HG03103 (cell line): Measurements from ENCODE around the gene SUSD4.

Experiments
- ATAC-seq: cut with Tn5 transposase; IDR thresholded peaks from one replicate; pipeline ENCODE4 v1.9.1; 2021; ENCODE audit warnings: low read depth; ENCODE audit not compliant: unreplicated experiment

The SUSD4 gene

DNA sequence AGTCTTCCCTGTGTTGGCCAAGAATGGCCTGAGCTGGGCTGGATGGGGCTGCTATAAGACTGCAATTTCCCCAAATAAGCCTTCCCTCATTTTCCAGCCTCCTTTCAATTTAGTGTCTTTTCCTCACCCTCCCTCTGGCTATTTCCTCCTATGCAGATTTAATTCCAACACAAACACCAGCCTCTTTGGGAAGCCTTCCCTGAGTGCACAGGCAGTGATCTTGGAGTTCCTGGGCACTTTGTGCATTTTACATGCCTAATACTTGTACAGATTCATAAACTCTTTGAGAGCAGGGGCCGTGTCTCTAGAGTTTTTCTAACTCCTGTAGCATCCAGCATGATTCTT lies 129.8 kb downstream of the SUSD4 start:
- ATAC-seq = no peak

DNA sequence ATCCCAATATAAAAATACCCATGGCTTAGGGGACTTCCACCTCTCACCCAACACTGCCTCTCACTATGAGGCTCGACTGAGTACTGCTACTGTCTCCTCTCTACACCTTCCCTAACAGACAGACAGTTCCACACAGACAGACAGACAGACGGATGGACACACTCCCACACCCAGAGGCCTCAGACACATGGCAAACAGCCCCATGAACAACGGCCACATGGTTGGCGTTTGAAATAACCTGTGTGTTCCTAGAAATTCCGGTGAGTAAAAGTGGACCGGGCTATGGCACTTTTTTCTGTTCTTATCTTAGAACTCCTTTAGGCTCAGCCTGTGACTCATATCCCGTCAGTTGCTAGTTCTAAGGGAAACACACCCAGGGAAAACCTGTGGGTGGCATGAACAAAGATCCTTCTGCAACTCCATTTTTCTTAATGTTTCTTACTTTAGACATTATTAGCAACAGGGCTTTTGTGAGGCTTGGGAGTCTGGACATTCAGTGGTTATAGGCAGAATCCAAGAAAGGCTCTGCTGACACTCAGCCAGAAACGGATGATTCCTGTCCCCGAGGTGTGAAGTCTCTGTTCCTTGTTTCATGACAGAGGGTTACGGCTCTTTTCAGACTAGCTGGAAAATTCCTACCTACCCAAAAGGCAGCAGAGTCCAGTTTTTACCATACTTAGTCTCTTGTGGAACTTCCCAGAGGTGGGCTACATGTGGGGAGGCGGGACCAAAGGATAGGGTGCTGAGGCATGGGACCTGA lies 130.4 kb downstream of the SUSD4 start:
- ATAC-seq = no peak

DNA sequence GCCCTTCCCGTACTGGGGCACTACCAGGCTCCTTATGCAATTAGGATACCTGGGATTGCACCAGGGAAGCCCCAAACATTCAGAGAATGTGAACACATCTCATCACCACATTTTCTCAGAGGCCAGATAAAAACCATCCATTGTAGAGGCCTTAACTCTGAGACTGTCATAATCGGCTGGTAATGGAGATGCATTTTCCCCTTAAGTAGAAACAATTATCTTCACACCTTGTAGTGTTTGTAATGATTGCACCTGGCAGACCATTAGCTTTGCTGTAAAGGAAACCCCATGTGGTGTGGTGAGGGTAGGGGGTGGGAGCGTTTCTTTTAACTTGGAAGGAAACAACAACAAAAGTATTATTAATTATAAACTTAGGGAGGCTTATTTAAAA lies 131.0 kb downstream of the SUSD4 start:
- ATAC-seq = no peak

DNA sequence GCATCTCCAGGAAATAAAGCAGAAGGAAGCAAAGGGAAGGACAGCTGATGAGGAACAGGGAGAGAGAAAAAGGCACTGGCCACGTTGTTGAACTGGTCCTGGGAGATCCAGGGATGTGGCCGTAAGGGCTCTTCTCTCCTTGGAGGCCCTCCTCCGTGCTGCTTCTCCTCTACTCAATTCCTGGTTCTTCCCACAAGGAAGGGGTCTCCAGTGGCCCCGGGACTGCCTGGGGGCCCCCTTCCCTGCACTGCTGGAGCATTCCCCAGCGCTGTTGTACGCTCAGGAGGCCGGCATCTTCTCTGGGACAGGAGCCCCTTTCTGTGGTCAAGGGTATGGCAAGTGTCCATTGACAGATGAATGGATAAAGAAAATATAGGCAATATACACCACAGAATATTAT lies 132.4 kb downstream of the SUSD4 start:
- ATAC-seq = no peak

DNA sequence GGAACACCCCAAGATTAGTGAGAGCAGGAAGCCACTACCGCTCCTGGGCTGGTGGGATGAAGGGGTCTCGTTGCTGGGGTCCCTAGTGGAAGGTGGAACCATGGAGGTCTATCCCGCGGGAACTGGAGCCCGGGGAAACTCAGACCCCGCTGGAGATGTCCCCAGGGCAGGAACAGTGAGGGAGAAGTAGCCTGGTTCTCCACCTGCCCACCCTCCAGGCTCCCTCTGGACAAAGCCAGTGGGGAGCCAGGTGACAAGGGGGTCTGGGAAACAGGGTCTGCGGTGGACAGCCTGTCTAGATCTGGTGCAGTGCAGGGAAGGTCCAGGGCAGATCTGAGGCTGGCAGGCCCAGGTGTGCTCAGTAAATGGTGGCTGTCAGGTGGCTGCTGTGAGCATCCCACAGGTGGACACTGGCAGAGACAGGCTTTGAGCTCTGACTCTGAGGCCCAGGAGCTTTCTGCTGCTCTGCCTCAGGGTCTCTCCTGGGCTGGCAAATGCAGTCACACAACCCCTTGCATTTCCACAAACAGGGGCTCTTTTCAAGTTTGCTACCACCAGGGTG lies 132.9 kb downstream of the SUSD4 start:
- ATAC-seq = no peak

GRCh38 chr1:223230161-223230881 lies 133.7 kb downstream of the SUSD4 start:
- ATAC-seq = no peak

GRCh38 chr1:223229756-223230155 lies 134.2 kb downstream of the SUSD4 start:
- no peak for ATAC-seq

DNA sequence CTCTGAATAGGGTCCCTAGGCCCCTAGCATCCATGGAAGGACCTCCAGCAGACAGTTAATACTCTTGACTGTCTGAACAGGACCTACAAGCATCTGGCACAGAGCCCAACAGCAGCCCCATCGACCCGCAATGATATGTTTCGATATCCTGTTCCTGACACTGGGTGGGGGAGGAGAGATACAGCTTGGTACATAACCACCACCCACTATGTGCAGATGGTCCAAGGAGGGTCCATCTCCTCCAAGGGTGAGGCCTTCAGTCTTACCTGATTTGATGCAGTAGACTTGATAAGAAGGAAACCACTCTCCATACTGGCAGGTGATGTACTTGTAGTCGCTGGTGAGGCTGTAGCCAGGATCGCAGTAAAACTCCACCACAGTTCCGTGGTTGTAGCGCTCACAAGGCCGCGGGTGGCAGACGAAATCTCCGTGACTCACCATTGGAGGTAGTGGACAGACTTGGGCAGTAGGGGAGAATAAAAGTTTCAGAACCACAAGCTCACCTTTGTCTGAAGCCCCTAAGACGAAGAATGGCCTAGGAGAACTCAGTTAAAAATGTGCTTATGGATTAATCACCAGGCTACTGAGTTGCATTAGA lies 134.9 kb downstream of the SUSD4 start:
- no peak for ATAC-seq

- no peak for ATAC-seq
These were observed 135.8 kb downstream of the SUSD4 start for GRCh38 chr1:223228201-223228600.

GRCh38 chr1:223227486-223228196 lies 136.3 kb downstream of the SUSD4 start:
- ATAC-seq = no peak

- ATAC-seq = no peak
These were observed 136.9 kb downstream of the SUSD4 start for GRCh38 chr1:223227031-223227430.

DNA sequence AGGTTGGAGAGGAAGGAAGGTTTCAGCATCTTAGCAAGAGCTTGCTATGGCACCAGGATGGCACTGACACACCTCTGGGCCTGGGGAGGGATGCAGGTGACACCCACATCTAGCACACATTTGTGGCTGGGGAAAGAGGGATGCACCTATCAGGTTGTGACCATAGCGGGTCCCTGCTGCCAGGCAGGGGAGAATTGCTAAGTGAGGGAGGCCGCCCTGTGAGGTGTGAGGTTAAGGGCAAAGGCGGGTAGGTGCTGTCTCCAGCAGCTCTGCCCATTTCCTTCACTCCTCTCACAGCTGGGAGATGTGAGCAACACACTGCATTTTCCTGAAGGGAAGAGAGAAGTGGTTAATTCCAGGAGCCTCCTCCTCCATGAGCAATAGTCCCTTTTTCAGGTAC lies 137.7 kb downstream of the SUSD4 start:
- no peak for ATAC-seq

GRCh38 chr1:223225481-223225880 lies 138.5 kb downstream of the SUSD4 start:
- ATAC-seq = no peak

DNA sequence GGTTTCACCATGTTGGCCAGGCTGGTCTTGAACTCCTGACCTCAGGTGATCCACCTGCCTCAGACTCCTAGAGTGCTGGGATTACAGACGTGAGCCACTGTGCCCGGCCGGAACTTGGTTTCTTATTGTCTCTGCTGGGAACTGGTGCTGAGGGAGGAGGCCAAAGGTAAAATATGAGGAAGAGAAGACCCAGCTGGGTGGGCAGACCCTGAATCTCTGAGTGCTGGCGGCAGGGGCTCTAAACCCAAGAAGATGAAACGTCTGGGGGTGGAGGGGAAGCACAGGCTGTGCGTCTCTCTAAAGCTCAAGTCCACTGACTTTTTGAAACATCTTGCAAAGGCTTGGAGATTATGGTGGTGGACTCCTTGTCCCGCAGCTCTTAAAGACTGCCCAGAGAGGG lies 138.9 kb downstream of the SUSD4 start:
- no peak for ATAC-seq

DNA sequence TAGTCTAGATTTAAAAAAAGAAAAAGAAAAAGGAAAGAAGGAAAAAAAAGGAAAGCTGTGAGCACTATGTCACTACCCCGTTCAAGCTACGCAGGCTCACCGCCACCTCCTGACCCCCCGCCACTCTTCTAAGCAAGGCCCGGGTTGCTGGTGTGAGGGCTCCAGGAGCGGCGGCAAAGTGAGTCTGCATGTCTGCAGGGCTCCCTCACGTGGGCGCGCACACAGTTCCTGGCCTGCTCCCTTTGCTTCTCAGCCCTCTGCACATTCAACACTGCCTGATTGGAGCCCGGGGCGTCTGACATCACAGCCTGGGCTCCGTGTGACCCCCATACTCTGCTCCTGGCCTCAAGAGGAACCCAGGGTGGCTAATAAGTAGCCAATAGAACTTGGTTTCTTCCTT lies 139.5 kb downstream of the SUSD4 start:
- ATAC-seq = no peak

GRCh38 chr1:223223091-223223995 lies 140.6 kb downstream of the SUSD4 start:
- ATAC-seq = no peak

DNA sequence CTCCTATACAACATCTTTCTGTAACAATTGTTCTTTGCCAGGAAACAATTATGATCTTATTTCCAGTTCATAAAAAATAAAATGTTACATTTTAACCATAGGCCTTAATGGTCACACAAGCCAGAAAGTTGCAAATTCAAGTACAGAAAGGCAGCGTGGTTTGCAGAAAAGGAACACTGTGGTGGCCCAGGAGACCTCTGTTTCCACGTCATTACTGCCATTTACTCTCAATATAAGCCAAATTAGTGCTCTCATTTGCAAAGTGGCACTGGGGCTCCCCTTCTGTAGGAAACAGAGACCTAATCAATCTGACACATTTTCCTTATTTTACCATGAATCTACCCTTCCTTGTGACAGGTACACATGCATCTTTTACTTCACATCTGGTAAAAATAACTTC lies 141.6 kb downstream of the SUSD4 start:
- no peak for ATAC-seq

- no peak for ATAC-seq
These were observed 142.3 kb downstream of the SUSD4 start for GRCh38 chr1:223221686-223222085.

DNA sequence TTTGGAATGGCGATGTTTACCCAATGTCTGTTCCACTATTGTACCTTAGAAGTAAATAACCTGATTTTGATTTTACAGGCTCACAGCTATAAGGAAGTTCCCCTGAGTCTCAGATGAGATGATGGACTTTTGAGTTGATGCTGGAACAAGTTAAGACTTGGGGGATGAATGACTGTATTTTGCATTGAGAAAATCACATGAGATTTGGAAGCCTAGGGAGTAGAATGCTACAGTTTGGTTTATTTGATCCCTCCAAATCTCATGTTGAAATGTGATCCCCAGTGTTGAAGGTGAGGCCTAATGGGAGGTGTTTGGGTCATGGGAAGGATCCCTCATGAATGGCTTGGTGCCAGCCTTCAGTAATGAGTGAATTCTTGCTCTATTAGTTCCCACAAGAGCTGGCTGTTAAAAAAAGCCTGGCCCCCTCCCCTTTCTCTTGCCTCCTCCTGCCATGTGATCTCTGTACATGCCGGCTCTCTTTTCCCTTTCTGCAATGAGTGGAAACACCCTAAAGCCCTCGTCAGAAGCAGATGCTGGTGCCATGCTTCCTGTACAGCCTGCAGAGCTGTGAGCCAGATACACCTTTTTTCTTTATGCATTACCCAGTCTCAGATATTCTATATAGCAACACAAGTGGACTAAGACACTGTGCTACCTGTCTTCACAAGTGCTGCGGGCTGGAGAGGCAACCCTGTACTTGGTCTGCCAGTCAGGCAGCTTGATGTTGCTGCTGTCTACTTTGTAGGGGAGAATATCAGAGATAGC lies 143.9 kb downstream of the SUSD4 start:
- no peak for ATAC-seq
